Vagina (tissue), 2 donors: ENCODE data around the gene TTC7B. TPM values are rescaled to one million over a fixed set of nuclear protein-coding genes. Genes with fewer than 3 reads are reported as not detected.

Experiments used
- DNase-seq, 2 donors: peaks; one replicate each; pipeline ENCODE4 v3.0.0-alpha.2; 2017; ENCODE audit errors: extremely low spot score in 2 of 2
- H3K27ac ChIP-seq: fragments of 200-600 bp; sonication (generic); one replicate; pipeline ENCODE4 v1.5.1; 2019
- H3K27me3 ChIP-seq: fragments of 200-600 bp; sonication (generic); one replicate; pipeline ENCODE4 v1.5.1; 2019
- H3K36me3 ChIP-seq, 2 donors: fragments of 200-600 bp; sonication (generic); one replicate each; pipeline ENCODE4 v1.5.1; 2017 to 2019
- H3K4me1 ChIP-seq: fragments of 200-600 bp; sonication (generic); one replicate; pipeline ENCODE4 v1.5.1; 2019
- H3K4me3 ChIP-seq, 2 donors: fragments of 200-600 bp; sonication (generic); 1 replicate in 1 of 2; 2 replicates in 1 of 2; pipeline ENCODE4 v1.5.1; 2016 to 2019
- H3K9me3 ChIP-seq: fragments of 200-600 bp; sonication (generic); one replicate; pipeline ENCODE4 v1.5.1; 2019
- POLR2A ChIP-seq, 2 donors: fragments of 450-650 bp; IDR thresholded peaks; one replicate each; pipeline ENCODE4 v1.6.1; 2017; ENCODE audit warnings: antibody characterized with exemption in 2 of 2, mild to moderate bottlenecking in 2 of 2, moderate library complexity in 2 of 2
- POLR2AphosphoS5 ChIP-seq, 2 donors: sonication (generic); formaldehyde crosslinking; IDR thresholded peaks; one replicate each; pipeline ENCODE4 v1.9.0; 2017; ENCODE audit warnings: antibody characterized with exemption in 2 of 2, mild to moderate bottlenecking in 2 of 2, low read depth in 1 of 2; ENCODE audit not compliant: insufficient read depth in 1 of 2
- intact Hi-C: fragments of 100-400 bp; cut with DNase I; formaldehyde crosslinking; loops from one replicate; pipeline ENCODE4 v1.15.1; 2023
- total RNA-seq: library from RNA; depleted of rRNA; stranded (reverse); fragments of >200 nt; gene quantifications from one replicate; pipeline ENCODE4 v1.2.3, GENCODE V29; 2016
- TF ChIP-seq, protein P1 (sequence below), 3 experiments: fragments of 450-650 bp in 2 of 3; fragments of 200-600 bp in 1 of 3; sonication (generic) in 1 of 3; IDR thresholded peaks; one replicate each; pipeline ENCODE4 v1.5.1; 2017 to 2019; ENCODE audit warnings: antibody characterized with exemption in 3 of 3, mild to moderate bottlenecking in 2 of 3, moderate library complexity in 2 of 3

Gene TTC7B
- total RNA-seq, 1 donor from 2014 or later, result 56.0 TPM

DNA sequence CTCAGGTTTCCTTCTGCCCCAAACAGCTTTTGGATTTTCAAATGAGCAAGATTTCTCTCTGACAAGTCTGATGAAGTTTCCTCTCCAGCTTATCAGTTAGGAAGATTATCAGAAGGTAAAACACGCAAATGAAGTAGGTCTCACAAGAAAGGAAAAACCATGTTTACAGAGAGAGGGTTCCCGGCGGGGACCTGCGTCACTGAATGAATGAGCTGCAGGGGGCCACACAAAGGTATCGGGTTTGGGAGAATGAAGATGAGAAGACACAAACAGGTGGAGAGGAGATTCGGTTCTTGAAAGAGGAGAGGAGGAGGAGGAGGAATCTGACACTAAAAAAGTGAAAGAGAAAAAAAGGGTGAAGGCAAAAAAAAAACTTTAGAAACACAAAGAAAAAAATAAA lies 210.8 kb downstream of the TTC7B start:
- no peak for DNase-seq
- Histone ChIP-seq H3K27me3 (no peaks in the 10 kb centered on the region), H3K4me3 (no peak overlapping the region), H3K36me3 (no peaks in the 10 kb centered on the region), H3K4me1 (no peaks in the 10 kb centered on the region), H3K9me3 (no peaks in the 10 kb centered on the region), H3K27ac (no peak overlapping the region)
- TF ChIP-seq, protein P1, sequence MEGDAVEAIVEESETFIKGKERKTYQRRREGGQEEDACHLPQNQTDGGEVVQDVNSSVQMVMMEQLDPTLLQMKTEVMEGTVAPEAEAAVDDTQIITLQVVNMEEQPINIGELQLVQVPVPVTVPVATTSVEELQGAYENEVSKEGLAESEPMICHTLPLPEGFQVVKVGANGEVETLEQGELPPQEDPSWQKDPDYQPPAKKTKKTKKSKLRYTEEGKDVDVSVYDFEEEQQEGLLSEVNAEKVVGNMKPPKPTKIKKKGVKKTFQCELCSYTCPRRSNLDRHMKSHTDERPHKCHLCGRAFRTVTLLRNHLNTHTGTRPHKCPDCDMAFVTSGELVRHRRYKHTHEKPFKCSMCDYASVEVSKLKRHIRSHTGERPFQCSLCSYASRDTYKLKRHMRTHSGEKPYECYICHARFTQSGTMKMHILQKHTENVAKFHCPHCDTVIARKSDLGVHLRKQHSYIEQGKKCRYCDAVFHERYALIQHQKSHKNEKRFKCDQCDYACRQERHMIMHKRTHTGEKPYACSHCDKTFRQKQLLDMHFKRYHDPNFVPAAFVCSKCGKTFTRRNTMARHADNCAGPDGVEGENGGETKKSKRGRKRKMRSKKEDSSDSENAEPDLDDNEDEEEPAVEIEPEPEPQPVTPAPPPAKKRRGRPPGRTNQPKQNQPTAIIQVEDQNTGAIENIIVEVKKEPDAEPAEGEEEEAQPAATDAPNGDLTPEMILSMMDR (IDR thresholded peaks at IDR 0.05), result no peak
- TF ChIP-seq POLR2AphosphoS5 (IDR thresholded peaks at IDR 0.05; ENCODE audit: insufficient read depth in 1 of 2, low read depth in 1 of 2) (no peak), POLR2A (IDR thresholded peaks at IDR 0.05) (no peak)
- intact Hi-C loops, result no loop called here

DNA sequence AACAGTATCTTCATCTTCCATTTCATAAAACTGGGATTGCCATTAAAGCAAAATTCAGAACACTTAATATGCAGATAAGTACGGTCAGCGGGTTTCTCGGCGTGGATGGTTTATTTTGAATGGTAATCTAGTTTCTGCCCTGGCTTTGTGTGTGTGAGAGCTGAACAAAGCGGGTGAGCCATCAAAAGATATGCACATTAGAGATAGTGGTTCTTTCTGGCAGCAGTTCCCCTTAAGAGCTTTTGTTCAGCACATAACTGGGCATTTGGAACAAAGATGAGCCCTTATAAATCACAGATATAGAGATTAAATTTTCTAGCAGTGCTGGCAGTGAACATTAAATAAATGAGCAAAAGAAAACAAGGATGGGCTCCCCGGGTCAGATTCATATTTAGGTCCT lies 211.9 kb downstream of the TTC7B start:
- TF ChIP-seq POLR2A (IDR thresholded peaks at IDR 0.05), result no peak
- no peak for TF ChIP-seq POLR2AphosphoS5 (IDR thresholded peaks at IDR 0.05; ENCODE audit: insufficient read depth in 1 of 2, low read depth in 1 of 2)
- TF ChIP-seq, protein P1 (IDR thresholded peaks at IDR 0.05), result no peak
- intact Hi-C loops, result no loop called here
- no peak for DNase-seq

DNA sequence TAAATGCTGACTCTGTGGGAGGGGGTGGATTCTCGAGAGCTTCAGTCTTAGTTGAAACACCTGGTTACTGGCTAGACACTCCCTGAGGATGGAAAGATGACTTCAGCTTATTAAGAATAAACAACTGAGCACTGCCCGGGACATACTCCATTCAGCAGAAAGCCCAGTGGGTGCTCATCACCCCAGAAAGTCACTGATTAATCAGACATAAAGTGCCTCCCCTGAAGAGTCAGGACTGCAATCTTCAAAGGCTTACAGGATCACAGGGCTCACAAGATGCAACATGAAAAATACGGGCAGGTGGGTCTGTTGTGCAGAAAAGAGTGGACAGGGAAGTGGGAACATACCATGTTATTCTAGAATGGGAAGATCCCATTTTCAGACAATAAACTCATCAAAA lies 212.4 kb downstream of the TTC7B start:
- no peaks in the 10 kb centered on the region for H3K36me3 ChIP-seq
- no peaks in the 10 kb centered on the region for H3K4me1 ChIP-seq
- no peak overlapping the region for H3K27ac ChIP-seq
- intact Hi-C loops, result no loop called here
- H3K27me3 ChIP-seq, result no peaks in the 10 kb centered on the region
- DNase-seq, result no peak
- TF ChIP-seq POLR2A (IDR thresholded peaks at IDR 0.05) (no peak), POLR2AphosphoS5 (IDR thresholded peaks at IDR 0.05; ENCODE audit: insufficient read depth in 1 of 2, low read depth in 1 of 2) (no peak)
- TF ChIP-seq, protein P1 (IDR thresholded peaks at IDR 0.05), result no peak
- H3K9me3 ChIP-seq, result no peaks in the 10 kb centered on the region
- no peak overlapping the region for H3K4me3 ChIP-seq

More for the DNA sequence above, 211.9 kb downstream of the TTC7B start:
- Histone ChIP-seq H3K36me3 (no peaks in the 10 kb centered on the region), H3K4me1 (no peaks in the 10 kb centered on the region), H3K27ac (no peak overlapping the region), H3K27me3 (no peaks in the 10 kb centered on the region), H3K9me3 (no peaks in the 10 kb centered on the region), H3K4me3 (no peak overlapping the region)

DNA sequence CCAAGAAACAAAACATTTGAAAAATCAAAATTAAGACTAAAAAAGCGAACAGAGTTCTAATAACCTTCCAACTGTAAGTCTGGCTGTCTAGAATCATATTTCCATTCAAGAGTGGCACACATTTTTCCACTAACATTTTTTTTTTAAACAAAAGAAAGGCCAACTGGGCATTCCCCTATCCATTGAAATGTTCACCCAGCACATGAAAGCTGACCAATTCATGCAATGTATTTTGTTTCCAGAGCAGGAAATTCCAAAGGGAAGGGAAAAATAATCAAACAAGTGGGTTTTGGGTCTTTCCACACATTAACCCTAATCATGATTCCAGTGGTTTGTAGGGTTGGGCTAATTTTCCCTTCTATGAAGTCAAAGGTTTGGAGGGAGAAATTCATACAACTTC lies 212.9 kb downstream of the TTC7B start:
- no peak for DNase-seq
- TF ChIP-seq POLR2AphosphoS5 (IDR thresholded peaks at IDR 0.05; ENCODE audit: insufficient read depth in 1 of 2, low read depth in 1 of 2) (no peak), POLR2A (IDR thresholded peaks at IDR 0.05) (no peak)
- TF ChIP-seq, protein P1 (IDR thresholded peaks at IDR 0.05), result no peak
- Histone ChIP-seq H3K4me3 (no peak overlapping the region), H3K27ac (no peak overlapping the region), H3K36me3 (no peaks in the 10 kb centered on the region), H3K4me1 (no peaks in the 10 kb centered on the region), H3K9me3 (no peaks in the 10 kb centered on the region), H3K27me3 (no peaks in the 10 kb centered on the region)
- intact Hi-C loops, result no loop called here

DNA sequence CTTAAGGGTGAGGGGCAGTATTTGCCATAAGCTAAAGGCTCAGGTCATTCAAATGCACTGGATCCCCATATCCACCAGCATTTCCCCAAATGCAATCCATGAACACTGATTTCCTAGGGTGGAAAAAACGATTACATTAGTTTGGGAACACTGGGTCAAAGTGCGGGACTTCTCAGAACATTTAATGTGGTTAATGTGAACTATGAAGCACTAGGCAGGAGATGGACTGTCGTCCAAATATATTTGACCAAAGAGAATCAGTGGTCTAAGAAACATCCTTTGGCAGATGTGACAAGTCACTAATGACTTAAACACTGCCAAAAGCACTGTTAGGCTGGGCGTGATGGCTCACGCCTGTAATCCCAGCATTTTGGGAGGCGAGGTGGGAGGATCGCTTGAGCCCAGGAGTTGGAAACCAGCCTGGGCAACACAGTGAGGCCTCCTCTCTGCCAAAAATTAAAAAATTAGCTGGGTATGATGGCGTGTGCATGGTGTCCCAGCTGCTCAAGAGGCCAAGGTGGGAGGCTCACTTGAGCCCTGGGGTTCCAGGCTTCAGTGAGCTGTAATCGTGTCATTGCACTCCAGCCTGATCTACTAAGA lies 214.0 kb downstream of the TTC7B start:
- H3K4me1 ChIP-seq, result no peaks in the 10 kb centered on the region
- H3K27me3 ChIP-seq, result no peaks in the 10 kb centered on the region
- no peak overlapping the region for H3K4me3 ChIP-seq
- no peak for TF ChIP-seq POLR2AphosphoS5 (IDR thresholded peaks at IDR 0.05; ENCODE audit: insufficient read depth in 1 of 2, low read depth in 1 of 2)
- TF ChIP-seq POLR2A (IDR thresholded peaks at IDR 0.05), result no peak
- TF ChIP-seq, protein P1 (IDR thresholded peaks at IDR 0.05), result no peak
- no peak for DNase-seq
- H3K27ac ChIP-seq, result no peak overlapping the region
- H3K9me3 ChIP-seq, result no peaks in the 10 kb centered on the region
- H3K36me3 ChIP-seq, result no peaks in the 10 kb centered on the region
- intact Hi-C loops, result no loop called here
